T1000 (cell line): Measurements from ENCODE around the gene ALDH3A1.

Experiments
- DNase-seq: peaks from one replicate; lab custom pipeline; 2025; ENCODE audit warnings: mixed read lengths; lab: John Stamatoyannopoulos, UW

The ALDH3A1 gene

DNA sequence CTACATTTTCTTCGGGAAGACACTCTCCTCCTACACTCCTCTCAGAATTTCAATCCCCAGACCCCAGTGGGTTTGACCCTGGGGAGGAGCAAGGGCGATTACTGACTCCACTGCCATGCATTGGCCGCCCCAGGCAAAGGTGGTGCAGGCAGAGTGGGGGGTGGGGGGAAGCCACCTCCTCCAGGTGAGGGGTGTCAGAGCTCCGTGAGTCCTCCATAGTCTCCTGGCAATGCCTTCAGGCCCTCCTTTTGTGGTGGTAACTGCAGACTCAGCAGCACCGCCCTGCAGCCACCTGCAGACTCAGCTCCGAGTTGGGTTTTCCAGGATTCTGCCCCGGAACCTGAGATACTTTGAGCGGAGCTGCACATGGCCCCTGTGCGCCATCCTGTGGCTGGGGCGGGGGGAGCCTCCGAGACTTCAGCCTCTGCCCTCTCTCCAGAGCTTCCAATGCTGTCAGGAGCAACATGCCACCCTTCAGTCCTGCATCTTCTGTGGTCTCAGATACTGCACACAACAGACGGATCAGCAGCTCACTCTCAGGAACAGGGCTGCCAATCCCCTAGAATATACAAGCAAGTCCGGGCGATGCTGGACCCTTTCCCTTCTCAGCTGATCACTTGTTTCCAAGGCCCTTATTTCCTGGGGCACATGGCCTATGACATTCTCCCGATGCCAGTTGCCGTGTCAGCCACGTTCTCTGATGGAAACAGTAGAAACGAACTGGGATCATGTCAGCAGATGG, 29.3 kb downstream of the ALDH3A1 start:
- no peak for DNase-seq

DNA sequence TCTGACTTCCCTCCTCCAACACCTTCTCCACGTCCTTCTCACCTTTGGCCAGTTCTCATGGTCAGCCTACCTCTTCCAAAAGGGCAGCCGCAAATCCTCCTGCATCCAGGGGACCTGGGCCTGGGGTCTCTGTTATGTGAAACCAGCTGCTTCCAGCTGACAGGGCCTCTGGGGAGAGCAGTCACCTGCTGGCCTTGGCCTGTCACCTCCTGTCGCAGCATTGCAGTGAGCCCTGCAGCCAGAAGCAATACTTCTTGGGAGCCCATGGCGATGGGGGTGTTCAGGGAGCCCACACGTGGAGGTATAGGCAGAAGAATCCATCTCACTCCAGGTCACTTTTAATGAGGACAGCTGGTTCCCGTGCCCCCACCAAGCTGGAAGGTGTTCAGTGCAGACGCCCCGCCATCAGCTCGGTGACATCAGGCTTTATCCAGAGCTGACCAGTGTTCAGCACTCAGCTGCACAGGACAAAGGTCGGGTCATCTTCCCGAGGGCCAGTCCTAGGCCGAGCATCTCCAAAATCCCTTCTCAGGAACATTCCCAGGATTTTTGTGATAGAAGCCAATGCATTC, 30.0 kb downstream of the ALDH3A1 start:
- DNase-seq = no peak

DNA sequence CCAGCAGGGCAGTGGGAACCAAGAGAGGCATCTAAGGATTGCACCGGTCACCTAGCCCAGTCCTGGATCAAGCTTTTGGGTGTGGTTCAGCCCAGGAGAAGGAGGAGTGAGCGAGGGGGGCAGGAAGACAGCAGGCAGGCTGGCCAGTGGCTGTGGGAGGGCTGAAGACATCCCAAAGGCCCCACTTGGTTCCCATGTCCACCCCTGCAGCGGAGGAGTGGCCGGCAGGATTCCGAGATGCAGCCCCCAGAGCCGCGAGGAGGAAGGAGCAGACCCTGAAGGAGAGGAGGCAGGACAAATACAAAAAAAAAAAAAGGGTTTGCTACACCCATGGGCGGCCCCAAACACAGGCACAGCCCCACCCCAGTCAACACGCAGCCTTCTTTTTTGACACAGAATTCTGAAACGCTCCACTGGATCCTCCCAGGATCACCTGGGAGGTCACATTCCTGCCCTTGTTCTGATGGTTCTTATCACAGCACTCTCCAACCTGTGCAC, 30.6 kb downstream of the ALDH3A1 start:
- no peak for DNase-seq

DNA sequence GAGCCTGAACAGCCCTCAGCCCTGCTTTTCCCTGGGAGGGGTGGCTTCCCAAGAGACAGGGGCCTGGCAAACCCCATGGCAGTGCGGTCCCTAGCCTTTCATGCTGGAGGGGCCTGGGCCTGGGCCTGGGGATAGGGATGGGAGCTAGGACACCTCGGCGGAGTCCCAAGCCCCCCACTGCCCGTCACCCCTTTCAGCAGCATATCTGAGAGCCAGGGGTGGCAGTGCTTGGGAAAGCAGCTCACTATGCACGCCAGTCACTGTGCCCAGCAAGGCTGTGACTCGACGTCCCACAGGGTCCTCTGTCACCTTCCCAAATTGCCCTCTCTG, 31.1 kb downstream of the ALDH3A1 start:
- no peak for DNase-seq

DNA sequence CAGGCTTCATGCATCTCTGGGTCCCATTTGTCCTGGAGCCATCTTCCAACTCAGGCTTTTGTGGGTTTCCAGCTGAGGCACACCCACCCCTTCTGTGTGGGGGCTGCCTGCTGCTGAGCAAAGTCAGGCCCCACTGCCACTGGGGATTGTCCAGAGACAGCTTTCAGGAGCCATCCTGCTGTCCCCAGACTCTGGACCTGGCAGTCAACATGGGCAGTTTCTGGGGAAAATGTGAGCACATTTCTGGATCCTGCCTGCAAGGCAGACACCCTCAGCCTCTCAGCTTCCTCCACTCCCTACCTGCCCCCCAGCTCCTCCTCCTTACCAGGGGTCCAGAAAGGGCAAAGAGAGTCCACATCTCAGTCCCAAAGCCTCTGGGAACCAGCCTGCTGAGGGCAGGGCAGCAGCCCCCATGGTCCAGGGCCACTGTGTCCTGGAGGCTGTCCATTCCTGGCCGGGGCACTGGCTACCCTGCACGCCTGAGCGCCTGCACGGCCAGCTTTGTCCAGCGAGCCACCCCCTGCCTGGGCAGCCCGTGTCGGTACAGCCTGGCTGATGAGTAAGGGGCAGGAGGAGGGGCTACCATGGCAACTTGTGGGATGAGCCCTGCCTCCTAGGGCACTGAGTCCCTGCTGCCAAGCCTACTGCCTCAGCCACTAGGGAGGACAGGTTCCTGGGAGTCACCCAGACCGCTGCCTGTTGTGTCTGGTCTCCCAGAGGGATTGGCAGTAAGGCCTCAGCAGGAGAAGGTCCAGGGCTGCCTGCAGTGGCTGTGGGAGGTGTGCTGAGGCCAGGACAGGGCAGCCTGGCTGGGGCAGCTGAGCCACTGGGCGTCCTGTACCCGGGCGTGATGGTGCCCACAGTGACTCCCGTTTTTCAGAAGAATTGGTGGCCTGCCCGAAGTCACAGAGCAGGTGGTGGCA, 31.7 kb downstream of the ALDH3A1 start, which contains the start of gene SLC47A2:
TSS of gene SLC47A2 (minus strand) at position 477 of the 923 bp plus-strand sequence. CDS start at position 448, 29 bp downstream.
- DNase-seq = no peak

DNA sequence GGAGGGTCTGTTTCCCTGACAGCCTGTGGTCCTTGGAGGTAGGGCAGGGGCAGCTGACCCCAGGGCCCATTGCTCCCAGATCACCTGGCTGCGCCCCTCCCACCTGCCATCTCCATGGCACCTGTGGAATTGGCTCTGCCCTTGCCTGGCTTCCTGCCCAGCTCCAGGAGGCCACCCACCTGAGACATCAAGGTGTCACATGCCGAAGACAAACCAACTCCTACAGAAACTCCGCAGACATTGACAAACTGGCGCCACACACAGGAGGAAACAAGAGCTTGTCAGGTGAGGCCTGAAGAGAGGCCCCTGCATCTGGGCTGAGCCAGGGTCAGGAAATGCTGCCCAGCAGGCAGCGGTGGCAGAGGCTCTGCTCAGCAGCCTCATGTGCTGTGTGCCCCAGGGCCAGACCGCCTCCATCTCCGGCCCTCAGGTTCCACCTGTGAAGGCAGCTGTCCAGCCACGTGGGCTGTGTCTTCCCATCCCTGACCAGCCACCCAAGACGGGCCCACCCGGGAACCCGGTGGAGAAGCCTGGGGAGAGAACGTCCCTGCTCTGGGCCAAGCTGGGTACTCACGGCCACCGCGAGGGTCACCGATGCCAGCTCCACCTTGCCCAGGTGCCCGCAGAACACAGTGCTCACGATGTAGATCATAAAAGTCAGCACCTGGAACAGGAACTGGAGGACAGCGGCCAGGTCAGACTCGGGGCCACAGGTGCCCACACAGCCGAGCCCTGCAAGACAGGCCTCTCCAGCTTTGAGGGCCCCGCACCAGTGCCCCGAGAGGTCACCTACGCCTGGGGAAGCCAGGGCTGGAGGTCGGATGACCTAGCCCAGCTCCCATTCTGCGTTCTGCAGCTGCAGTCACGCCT, 33.3 kb downstream of the ALDH3A1 start:
- DNase-seq = no peak

DNA sequence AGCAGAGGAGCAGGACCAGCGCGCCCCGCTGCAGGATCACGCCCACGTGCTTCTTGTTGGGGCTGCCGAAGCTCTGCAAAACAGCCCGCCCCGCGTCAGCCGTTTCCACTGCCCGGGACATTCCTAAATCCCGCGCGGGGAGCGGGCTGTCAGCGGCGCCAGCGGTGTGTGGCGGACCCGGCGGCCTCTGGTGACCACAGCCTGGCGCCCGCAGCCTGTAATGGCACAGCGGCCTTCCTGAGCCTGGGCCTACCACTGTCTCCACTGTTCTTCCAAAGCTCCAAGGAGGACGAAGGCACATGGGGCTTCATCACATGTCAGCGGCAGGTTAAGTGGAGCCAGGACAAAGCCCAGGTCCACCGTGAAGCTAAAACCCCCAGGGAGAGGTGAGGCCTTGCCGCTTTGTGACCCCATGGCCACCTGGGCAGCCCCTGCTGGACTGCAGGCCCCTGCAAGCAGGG, 34.2 kb downstream of the ALDH3A1 start:
- DNase-seq = no peak

DNA sequence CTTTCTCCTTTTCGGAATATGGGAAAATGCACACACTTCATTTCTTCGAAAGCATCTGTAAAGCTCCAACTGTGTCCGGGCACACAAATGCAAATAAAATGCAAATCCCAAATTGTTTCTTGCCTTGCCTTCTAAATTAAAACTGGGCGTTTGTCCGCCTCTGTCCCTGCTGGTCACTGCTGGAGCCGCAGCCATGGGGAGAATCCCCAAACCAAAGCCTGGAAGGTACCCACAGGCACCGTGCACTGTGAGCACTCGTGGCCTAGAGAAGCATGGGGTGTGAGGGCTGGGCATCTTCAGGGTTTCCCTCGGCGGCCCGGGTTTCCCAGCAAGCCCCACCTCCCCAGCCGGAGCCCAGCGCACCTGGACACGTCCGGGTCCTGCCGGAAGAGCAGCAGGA, 34.6 kb downstream of the ALDH3A1 start:
- no peak for DNase-seq

DNA sequence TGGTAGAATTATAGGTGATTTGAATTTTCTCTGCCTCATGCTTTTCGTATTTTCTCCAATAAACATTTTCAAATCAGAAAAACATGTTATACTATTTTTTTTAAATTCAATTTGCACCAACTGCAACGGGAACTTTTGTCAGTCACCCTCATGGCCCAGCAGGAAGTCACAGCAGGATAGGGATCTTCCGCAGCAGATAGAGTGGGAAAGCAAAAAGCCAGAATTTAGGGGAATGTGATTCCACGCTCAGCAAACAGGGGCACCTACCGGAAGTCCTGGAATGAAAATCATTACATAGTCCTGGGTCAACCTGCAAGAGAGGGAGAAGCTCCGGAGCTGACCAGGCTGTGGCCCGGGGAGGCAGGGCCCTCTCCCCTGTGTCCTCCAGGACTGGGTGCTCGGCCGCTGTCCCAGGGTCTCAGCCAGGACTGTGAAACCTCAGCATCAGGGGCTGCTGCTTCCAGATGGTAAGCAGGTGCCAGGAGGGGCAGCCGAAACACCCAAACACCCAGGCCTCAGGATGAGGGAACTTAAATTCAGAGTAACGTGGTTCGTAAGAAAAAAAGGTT, 35.6 kb downstream of the ALDH3A1 start:
- no peak for DNase-seq

DNA sequence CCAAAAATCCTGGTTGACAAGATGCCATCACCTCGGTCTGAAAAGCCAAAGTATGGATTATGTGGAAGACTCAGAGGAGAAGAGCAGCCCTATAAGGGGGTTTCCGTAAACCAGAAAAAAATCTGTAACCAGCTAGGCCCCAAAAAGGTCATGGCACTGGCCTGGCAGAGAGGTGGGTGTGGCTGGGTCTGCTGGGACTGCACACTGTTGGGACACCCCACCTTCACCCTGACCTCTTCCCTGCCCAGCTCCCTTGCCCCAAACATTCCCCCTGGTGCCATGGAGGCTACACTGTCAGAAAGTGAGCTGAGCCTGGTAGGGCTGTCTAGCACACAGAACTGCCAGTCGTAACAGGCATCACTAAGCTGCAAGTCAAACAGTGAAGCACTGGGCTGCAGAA, 38.3 kb downstream of the ALDH3A1 start:
- no peak for DNase-seq

DNA sequence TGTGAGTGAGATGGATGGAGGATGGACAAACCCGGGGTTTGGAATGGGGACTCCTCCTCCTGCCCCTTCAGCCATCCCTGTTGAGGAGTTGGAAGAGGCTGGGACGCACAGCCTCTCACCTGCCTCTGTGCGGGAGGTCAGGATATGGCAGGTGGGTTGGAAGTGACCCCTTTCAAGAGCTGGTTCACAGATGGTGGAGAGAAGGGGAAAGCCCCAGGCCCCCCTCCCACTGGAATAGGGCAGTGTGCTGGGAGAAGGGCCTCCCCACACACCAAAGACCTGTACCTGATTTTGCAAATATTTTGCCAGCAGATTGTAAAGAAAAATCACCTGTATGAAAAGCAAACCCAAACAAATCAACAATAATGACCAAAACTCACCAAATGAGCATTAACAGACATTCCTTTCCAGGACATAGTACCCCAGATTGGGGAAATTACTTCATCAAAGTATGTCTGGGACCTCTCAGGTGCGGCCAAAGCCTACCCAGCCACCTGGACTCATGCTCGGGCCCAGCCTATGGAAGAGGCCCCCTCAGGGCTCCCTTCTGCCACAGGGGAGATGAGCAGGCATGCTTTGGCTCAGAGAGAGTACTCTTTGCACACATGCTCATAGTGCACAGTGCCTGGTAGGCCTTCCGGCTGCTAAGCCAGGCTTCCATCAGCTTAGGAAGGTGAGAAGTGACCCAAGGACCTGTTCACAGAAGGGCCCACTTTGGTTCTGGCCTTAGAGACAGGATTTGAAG, 39.5 kb downstream of the ALDH3A1 start:
- no peak for DNase-seq

DNA sequence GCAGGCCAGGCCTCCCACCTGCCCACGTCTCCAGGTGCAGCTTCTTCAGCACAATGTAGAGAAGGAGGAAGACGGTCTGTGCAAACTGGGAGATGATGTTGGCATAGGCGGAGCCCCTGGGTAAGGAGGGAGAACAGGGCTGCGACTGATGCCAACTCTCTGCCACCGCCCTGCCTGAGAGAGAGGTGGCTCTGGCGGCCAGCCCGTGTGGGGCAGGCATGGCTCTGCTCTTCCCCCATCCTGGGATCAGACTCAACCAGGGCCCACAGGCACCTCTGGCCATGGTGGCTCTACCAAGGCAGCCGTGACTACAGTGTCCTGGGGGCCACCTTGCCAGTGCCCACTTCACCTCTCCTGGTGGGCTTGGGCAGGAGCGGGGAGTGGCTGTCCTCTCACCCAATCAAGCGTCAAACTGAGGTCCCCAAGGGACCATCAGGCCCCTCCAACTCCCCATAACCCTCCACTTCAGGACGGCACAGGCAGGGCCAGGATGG, 40.3 kb downstream of the ALDH3A1 start:
- DNase-seq = no peak

DNA sequence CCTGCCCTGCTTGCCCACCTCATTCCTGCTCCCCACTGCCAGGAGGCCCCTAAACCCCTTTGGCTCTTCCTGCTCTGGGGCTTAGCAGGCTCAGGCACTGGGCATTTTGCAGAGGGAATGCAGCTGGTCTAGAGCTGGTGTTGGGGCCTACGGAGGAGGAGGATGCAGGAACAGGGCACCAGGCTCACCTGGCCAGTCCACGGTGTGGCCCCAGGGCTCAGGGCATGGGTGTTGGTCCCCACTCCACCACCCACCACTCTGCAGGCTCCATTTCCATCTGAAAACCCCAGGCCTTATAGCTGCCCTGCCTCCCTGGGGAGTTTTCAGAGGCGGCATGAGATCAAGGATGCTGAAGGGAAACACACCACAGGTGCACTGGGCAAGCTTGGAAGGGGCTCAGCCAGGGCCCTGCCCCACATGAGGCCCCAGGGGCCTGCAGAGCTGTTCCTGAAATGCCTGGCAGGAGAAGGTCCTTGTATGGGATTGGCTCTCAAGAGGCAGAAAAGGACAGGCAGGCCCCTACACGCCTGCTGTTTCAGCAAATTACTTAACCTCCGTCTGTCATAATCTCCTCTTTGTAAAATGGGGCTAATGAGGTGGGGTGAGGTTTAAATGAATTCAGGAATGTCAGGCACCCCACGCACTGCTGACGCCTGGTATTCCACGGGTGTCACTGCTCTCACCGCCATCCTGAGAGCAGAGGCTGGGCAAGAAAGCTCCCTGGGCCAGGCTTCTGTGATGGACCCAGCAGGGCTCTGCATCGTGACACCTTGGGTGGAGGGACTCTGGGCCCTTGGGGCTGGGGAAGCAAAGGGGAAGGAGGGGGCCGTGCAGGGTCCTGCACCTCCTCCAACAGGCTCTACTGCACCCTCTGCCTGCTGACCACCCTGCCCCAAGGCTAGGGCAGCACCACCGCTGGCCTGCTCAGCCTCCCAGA, 41.0 kb downstream of the ALDH3A1 start:
- DNase-seq = no peak

DNA sequence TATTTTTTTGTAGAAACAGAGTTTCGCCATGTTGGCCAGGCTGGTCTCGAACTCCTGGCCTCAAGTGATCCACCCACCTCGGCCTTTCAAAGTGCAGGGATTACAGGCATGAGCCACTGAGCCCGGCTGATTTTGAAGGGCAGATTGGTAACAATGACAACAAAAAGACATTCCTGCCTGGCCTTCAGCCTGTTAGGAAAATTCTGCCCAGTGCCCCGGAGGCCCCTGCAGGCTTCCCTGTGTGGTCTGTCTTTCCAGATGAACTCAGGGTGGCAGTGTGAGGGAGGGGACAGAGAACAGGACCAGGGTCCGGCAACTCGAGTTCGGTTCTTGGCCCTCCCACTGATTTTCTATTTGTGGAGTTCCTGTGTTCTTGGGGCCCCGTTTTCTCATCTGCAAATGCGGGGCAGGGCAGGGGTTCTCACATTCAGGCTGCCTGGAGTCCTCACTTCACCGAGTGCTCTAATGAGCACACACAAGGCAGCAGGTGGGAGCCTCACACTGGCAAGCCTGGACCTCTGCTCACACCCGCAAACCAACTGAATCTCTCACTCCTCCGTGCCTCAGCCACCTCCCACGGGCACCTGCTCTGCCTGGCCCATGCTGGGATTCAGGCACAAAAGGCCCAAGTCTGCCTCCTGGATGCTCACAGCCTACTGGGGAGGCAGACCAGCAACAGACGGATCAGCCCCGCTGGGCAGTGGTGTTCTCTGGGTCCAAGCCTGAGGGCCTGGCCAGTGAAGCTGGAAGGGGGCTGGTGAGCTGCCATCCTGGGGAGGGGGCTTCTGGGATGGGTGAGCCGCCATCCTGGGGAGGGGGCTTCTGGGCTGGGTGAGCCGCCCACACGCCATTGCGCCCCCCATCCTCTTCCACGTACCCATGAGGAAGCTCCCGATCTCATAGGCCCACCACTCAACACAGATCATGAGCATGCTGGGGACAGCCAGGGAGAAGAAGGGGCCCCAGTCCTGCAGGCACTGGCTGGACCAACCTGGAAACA, 42.0 kb downstream of the ALDH3A1 start:
- DNase-seq = no peak

DNA sequence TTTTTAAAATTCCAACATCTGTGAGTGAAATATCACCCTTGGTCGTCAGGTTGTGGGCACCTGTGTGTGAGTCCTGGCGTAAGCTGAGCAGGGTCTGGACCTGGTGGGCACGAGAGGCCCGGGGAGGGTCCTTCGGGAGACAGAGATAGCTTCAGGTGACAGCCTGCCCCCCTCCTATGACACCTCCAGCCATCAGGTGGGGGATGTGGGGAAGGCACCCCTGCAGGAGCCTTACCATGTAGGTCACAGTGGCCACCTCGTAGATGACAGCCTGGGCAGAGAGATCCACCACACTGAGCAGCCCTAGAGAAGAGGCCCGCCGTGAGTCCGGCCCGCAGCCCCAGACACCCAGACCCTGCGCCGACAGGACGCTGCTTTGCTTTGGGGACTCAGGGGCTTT, 42.9 kb downstream of the ALDH3A1 start:
- DNase-seq = no peak

DNA sequence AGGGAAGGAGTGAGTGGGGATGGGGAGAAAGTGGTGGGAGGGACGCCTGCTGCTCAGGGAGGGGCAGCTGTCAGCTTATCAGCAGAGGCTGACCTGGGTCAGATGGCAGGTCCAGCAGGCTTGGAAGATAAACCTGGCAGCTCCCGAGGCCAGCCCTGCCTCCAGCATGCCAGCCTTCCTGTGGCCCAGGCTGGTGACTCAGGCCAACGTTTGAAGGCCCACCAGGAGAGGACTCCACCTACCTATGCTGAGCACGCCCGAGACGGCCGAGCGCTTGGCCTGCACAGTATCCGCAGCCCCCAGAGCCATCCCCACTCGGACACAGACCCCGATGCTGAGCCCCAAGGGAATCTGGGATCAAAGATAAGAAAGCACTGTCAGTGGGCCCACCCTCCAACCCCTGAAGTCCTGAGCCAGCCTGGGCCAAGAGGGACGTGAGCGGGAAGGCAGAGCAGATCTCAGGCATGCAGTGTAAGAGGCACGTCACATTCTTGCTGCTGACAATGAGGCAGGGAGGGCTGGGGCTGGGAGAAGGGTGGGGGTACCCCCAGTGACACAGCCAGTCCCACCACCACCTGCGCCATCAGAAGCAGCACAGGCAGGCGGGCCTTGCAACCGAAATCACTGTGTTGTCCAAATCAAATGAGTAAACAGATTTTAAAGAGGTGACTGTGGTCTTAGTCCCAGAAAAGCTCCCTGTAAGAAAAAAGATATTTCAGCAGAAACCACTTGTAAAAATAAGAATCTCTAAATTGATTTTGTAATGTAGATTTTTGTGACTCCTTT, 44.1 kb downstream of the ALDH3A1 start:
- DNase-seq = no peak
